ENCODE data around the gene EXOC4. TPM values are rescaled to one million over a fixed set of nuclear protein-coding genes. Genes with fewer than 3 reads are reported as not detected.

EXOC4 gene
- total RNA-seq, 4 donors from 2014 or later, result 36.9 to 78.0 (median 52.2) TPM

DNA sequence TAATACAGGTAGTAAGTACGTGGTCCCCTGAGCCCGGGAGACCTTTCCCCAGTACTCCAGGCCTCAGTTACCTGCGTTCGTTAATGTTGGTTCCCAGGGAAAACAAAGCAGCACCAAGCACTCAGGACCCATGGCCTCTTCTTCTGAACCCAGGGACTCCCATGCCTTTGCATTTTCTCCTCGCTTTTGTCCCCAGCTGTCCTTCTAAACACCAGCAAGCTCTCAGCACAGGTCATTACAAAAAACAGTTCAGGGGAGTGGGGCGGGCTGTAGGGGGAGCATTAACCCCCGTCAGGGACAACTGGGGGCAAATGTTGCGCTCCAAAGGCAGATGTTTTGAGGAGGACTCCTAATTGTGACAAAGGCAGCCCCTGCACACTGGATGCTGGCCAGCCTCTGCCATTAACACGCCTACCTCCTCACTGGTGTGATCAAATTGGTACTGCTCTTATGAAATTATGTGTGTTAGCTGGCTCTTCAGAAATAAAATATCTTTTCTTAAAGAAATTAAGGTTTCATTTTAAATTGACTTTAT lies 793.8 kb downstream of the EXOC4 start:
- DNase-seq (no peak), ATAC-seq (no peak)
- TF ChIP-seq POLR2A (IDR thresholded peaks at IDR 0.05), result no peak
- TF ChIP-seq, protein P1, sequence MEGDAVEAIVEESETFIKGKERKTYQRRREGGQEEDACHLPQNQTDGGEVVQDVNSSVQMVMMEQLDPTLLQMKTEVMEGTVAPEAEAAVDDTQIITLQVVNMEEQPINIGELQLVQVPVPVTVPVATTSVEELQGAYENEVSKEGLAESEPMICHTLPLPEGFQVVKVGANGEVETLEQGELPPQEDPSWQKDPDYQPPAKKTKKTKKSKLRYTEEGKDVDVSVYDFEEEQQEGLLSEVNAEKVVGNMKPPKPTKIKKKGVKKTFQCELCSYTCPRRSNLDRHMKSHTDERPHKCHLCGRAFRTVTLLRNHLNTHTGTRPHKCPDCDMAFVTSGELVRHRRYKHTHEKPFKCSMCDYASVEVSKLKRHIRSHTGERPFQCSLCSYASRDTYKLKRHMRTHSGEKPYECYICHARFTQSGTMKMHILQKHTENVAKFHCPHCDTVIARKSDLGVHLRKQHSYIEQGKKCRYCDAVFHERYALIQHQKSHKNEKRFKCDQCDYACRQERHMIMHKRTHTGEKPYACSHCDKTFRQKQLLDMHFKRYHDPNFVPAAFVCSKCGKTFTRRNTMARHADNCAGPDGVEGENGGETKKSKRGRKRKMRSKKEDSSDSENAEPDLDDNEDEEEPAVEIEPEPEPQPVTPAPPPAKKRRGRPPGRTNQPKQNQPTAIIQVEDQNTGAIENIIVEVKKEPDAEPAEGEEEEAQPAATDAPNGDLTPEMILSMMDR (IDR thresholded peaks at IDR 0.05 in 4 of 5, conservative IDR thresholded peaks at IDR 0.05 in 1 of 5), result no peak
- no peaks in the 10 kb centered on the region for H3K36me3 ChIP-seq
- H3K9me3 ChIP-seq, result no peaks in the 10 kb centered on the region
- no peaks in the 10 kb centered on the region for H3K27me3 ChIP-seq
- intact Hi-C loops (cut with DNase I; ENCODE audit: low total_unique reads), result no loop called here
- no peak overlapping the region for H3K27ac ChIP-seq
- H3K4me1 ChIP-seq, result no peaks in the 10 kb centered on the region
- in situ Hi-C loops (cut with MboI; ENCODE audit: low sequenced_read_pairs in 4 of 4), result no loop called here
- no peak overlapping the region for H3K4me3 ChIP-seq

GRCh38 chr7:134047675-134048074 lies 794.8 kb downstream of the EXOC4 start:
- no peaks in the 10 kb centered on the region for H3K9me3 ChIP-seq
- no peaks in the 10 kb centered on the region for H3K36me3 ChIP-seq
- intact Hi-C loops (cut with DNase I; ENCODE audit: low total_unique reads), result no loop called here
- in situ Hi-C loops (cut with MboI; ENCODE audit: low sequenced_read_pairs in 4 of 4), result no loop called here
- H3K27me3 ChIP-seq, result no peaks in the 10 kb centered on the region
- H3K27ac ChIP-seq, result no peak overlapping the region
- ATAC-seq (no peak), DNase-seq (no peak)
- no peak overlapping the region for H3K4me3 ChIP-seq
- no peak for TF ChIP-seq POLR2A (IDR thresholded peaks at IDR 0.05)
- TF ChIP-seq, protein P1 (IDR thresholded peaks at IDR 0.05 in 4 of 5, conservative IDR thresholded peaks at IDR 0.05 in 1 of 5), result no peak
- no peaks in the 10 kb centered on the region for H3K4me1 ChIP-seq

GRCh38 chr7:134048166-134048565 lies 795.3 kb downstream of the EXOC4 start:
- intact Hi-C loops (cut with DNase I; ENCODE audit: low total_unique reads), result no loop called here
- ATAC-seq (no peak), DNase-seq (no peak)
- Histone ChIP-seq H3K36me3 (no peaks in the 10 kb centered on the region), H3K27ac (no peak overlapping the region), H3K9me3 (no peaks in the 10 kb centered on the region), H3K4me1 (no peaks in the 10 kb centered on the region), H3K4me3 (no peak overlapping the region), H3K27me3 (no peaks in the 10 kb centered on the region)
- TF ChIP-seq, protein P1 (IDR thresholded peaks at IDR 0.05 in 4 of 5, conservative IDR thresholded peaks at IDR 0.05 in 1 of 5), result no peak
- in situ Hi-C loops (cut with MboI; ENCODE audit: low sequenced_read_pairs in 4 of 4), result no loop called here

- in situ Hi-C loops (cut with MboI; ENCODE audit: low sequenced_read_pairs in 4 of 4) (no loop called here), intact Hi-C loops (cut with DNase I; ENCODE audit: low total_unique reads) (no loop called here)
- DNase-seq (no peak), ATAC-seq (no peak)
- Histone ChIP-seq H3K4me1 (no peaks in the 10 kb centered on the region), H3K36me3 (no peaks in the 10 kb centered on the region), H3K4me3 (no peak overlapping the region), H3K27me3 (no peaks in the 10 kb centered on the region), H3K9me3 (no peaks in the 10 kb centered on the region), H3K27ac (no peak overlapping the region)
- TF ChIP-seq, protein P1 (IDR thresholded peaks at IDR 0.05 in 4 of 5, conservative IDR thresholded peaks at IDR 0.05 in 1 of 5), result no peak
- TF ChIP-seq POLR2A (IDR thresholded peaks at IDR 0.05), result no peak
Observed at GRCh38 chr7:134051020-134051419, 798.1 kb downstream of the EXOC4 start.

DNA sequence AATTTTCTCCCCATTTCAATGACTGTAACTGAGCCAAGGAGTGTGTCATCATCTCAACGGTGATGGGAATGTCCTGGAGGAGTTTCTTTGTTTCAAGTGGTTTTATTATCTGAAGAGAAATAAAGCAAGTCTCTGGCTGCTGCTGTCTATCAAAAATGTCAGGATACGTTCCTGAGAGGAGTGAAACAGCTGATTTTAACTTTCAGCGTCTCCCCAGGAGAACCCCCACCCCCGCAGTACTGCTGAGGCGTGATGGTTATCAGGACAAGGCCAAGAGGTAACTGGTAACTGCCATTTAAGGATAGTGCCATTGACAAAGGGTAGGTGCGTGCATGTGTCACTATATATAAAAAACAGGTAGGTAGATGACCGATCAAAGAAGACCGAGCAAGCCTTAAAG lies 803.9 kb downstream of the EXOC4 start:
- H3K36me3 ChIP-seq, result no peaks in the 10 kb centered on the region
- no peaks in the 10 kb centered on the region for H3K27me3 ChIP-seq
- no peaks in the 10 kb centered on the region for H3K4me1 ChIP-seq
- in situ Hi-C loops (cut with MboI; ENCODE audit: low sequenced_read_pairs in 4 of 4) (no loop called here), intact Hi-C loops (cut with DNase I; ENCODE audit: low total_unique reads) (no loop called here)
- no peak for DNase-seq
- no peak overlapping the region for H3K4me3 ChIP-seq
- TF ChIP-seq, protein P1 (IDR thresholded peaks at IDR 0.05 in 4 of 5, conservative IDR thresholded peaks at IDR 0.05 in 1 of 5), result no peak
- no peaks in the 10 kb centered on the region for H3K9me3 ChIP-seq
- H3K27ac ChIP-seq, result no peak overlapping the region
- ATAC-seq, result no peak

All from gastrocnemius medialis (tissue), 4 donors.